Chondrocyte (in vitro differentiated cells): ENCODE data around the gene MTHFD2L. TPM values are rescaled to one million over a fixed set of nuclear protein-coding genes. Genes with fewer than 3 reads are reported as not detected.

Source experiments
- DNase-seq: peaks from one replicate; pipeline ENCODE4 v3.0.0; 2021; ENCODE audit warnings: mixed read lengths, low spot score
- H3K27ac Mint-ChIP-seq: one replicate; pipeline ENCODE4 v1.8.0; 2021; ENCODE audit warnings: mild to moderate bottlenecking, moderate library complexity, mixed read lengths; ENCODE audit not compliant: unreplicated experiment
- H3K27me3 Mint-ChIP-seq: 2 replicates; pipeline ENCODE4 v1.8.0; 2021; ENCODE audit warnings: low read depth, mixed read lengths
- H3K36me3 Mint-ChIP-seq: 2 replicates; pipeline ENCODE4 v1.8.0; 2021; ENCODE audit warnings: low read depth, mixed read lengths
- H3K4me1 Mint-ChIP-seq: 2 replicates; pipeline ENCODE4 v1.8.0; 2021; ENCODE audit warnings: low read depth, mild to moderate bottlenecking, mixed read lengths
- H3K4me3 Mint-ChIP-seq: one replicate; pipeline ENCODE4 v1.8.0; 2021; ENCODE audit warnings: mild to moderate bottlenecking, moderate library complexity, mixed read lengths; ENCODE audit not compliant: unreplicated experiment
- H3K9me3 Mint-ChIP-seq: 2 replicates; pipeline ENCODE4 v1.8.0; 2021; ENCODE audit warnings: low read depth, mixed read lengths
- total RNA-seq: library from RNA; stranded (reverse); gene quantifications from 3 replicates; pipeline ENCODE4 v1.2.1, GENCODE V29; 2021
- TF ChIP-seq, protein P1 (sequence below): fragments of 200-600 bp; sonication (generic); IDR thresholded peaks from 2 replicates; pipeline ENCODE4 v1.5.0; 2021; ENCODE audit warnings: antibody characterized with exemption, mild to moderate bottlenecking, moderate library complexity

MTHFD2L gene
- total RNA-seq, 1 donor from 2014 or later, result 6.6 TPM

GRCh38 chr4:74344031-74344430, 186.1 kb downstream of the MTHFD2L start:
- Mint-ChIP-seq H3K4me3 (no peak overlapping the region), H3K27me3 (peaks cover 44% of the 10 kb centered on the region), H3K27ac (no peak overlapping the region), H3K9me3 (peaks cover 44% of the 10 kb centered on the region), H3K36me3 (peaks cover 8% of the 10 kb centered on the region), H3K4me1 (no peaks in the 10 kb centered on the region)
- TF ChIP-seq, protein P1, sequence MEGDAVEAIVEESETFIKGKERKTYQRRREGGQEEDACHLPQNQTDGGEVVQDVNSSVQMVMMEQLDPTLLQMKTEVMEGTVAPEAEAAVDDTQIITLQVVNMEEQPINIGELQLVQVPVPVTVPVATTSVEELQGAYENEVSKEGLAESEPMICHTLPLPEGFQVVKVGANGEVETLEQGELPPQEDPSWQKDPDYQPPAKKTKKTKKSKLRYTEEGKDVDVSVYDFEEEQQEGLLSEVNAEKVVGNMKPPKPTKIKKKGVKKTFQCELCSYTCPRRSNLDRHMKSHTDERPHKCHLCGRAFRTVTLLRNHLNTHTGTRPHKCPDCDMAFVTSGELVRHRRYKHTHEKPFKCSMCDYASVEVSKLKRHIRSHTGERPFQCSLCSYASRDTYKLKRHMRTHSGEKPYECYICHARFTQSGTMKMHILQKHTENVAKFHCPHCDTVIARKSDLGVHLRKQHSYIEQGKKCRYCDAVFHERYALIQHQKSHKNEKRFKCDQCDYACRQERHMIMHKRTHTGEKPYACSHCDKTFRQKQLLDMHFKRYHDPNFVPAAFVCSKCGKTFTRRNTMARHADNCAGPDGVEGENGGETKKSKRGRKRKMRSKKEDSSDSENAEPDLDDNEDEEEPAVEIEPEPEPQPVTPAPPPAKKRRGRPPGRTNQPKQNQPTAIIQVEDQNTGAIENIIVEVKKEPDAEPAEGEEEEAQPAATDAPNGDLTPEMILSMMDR, result no peak
- no peak for DNase-seq

Other genes starting within 250 kb of the MTHFD2L start
- gene PF4, start 176.1 kb upstream of the MTHFD2L start, total RNA-seq, result 1.5 to 2.5 TPM (median 1.9 TPM) in 3 replicates
- gene PPBP, start 169.9 kb upstream of the MTHFD2L start, total RNA-seq, result not detected in 3 replicates
- gene CXCL5, start 159.4 kb upstream of the MTHFD2L start, total RNA-seq, result 0.22 TPM in 1 of 3 replicates, not detected in the others
- gene CXCL3, start 119.4 kb upstream of the MTHFD2L start, total RNA-seq, result 0.20 TPM in 1 of 3 replicates, not detected in the others
- 0.89 to 8.7 TPM (median 7.9 TPM) in 3 replicates for gene CXCL2, start 58.9 kb upstream of the MTHFD2L start, total RNA-seq
- gene EPGN, start 150.4 kb downstream of the MTHFD2L start, total RNA-seq, result 0.62 to 4.5 TPM (median 1.1 TPM) in 3 replicates
- gene EREG, start 207.0 kb downstream of the MTHFD2L start, total RNA-seq, result not detected in 3 replicates